H1 (cell line): ENCODE results near the gene RAD51D. TPM values are rescaled to one million over a fixed set of nuclear protein-coding genes. Genes with fewer than 3 reads are reported as not detected.

Source experiments
- CTCF ChIA-PET: fragments of 300-600 bp; sonication (Branson Sonifier 250); formaldehyde crosslinking; loops from one replicate; lab custom pipeline; 2021; ENCODE audit not compliant: partially characterized antibody; lab: Charles Lee
- POLR2A ChIA-PET: fragments of 300-600 bp; sonication (Branson Sonifier 250); formaldehyde crosslinking; loops from one replicate; lab custom pipeline; 2021; ENCODE audit warnings: inconsistent platforms; ENCODE audit not compliant: partially characterized antibody; lab: Charles Lee
- DNase-seq, 2 experiments: peaks; one replicate each; pipeline versions ENCODE4 v3.0.0 to v3.0.0-alpha.2; 2010 to 2022; ENCODE audit warnings: low spot score in 2 of 2, low read depth in 1 of 2, mixed read lengths in 1 of 2
- FAIRE-seq: peaks from 2 replicates; lab custom pipeline; 2011; peaks lifted over from hg19 to GRCh38; lab: Jason Lieb, UNC
- H2AFZ ChIP-seq: 2 replicates; pipeline ENCODE4 v1.8.1; 2012; ENCODE audit warnings: low read length, inconsistent platforms
- H2AK5ac ChIP-seq: 2 replicates; pipeline ENCODE4 v1.6.1; 2013; ENCODE audit warnings: low read depth, low read length
- H2BK120ac ChIP-seq: replicated peaks from 2 replicates; pipeline ENCODE3; 2013; ENCODE audit warnings: low read depth, low read length, inconsistent platforms
- H2BK12ac ChIP-seq: 2 replicates; pipeline ENCODE4 v1.6.1; 2013; ENCODE audit warnings: low read depth, low read length
- H2BK15ac ChIP-seq: 2 replicates; pipeline ENCODE4 v1.6.1; 2013; ENCODE audit warnings: low read length
- H2BK20ac ChIP-seq: 2 replicates; pipeline ENCODE4 v1.6.1; 2013; ENCODE audit warnings: low read length
- H2BK5ac ChIP-seq: 2 replicates; pipeline ENCODE4 v1.6.1; 2013; ENCODE audit warnings: low read depth, low read length
- H3K14ac ChIP-seq: 2 replicates; pipeline ENCODE4 v1.6.1; 2013; ENCODE audit warnings: inconsistent platforms; ENCODE audit not compliant: insufficient read length
- H3K18ac ChIP-seq: 2 replicates; pipeline ENCODE4 v1.6.1; 2013; ENCODE audit warnings: low read length; ENCODE audit errors: extremely low read depth
- H3K23ac ChIP-seq: 2 replicates; pipeline ENCODE4 v1.6.1; 2013; ENCODE audit warnings: inconsistent platforms; ENCODE audit not compliant: insufficient read length
- H3K23me2 ChIP-seq: 2 replicates; pipeline ENCODE4 v1.6.1; 2013; ENCODE audit warnings: low read depth, low read length
- H3K27ac ChIP-seq: 2 replicates; pipeline ENCODE4 v1.6.1; 2011; ENCODE audit warnings: low read depth, low read length, inconsistent platforms
- H3K27me3 ChIP-seq, 4 experiments: replicated peaks in 1 of 4; 1 replicate in 1 of 4; 2 replicates in 3 of 4; pipeline versions ENCODE4 v1.6.1 to v1.8.1; 2011 to 2013; ENCODE audit warnings: low read length in 3 of 4, mild to moderate bottlenecking in 3 of 4, inconsistent platforms in 2 of 4, mixed read lengths in 2 of 4, moderate library complexity in 1 of 4; ENCODE audit not compliant: control insufficient read depth in 3 of 4, insufficient read depth in 3 of 4; ENCODE audit errors: extremely low read depth in 1 of 4
- H3K36me3 ChIP-seq, 4 experiments: 2 replicates each; pipeline versions ENCODE4 v1.6.1 to v1.8.1; 2011 to 2013; ENCODE audit warnings: mild to moderate bottlenecking in 4 of 4, low read length in 3 of 4, moderate library complexity in 2 of 4, control low read depth in 1 of 4, inconsistent platforms in 1 of 4; ENCODE audit not compliant: insufficient read depth in 4 of 4, control insufficient read depth in 2 of 4
- H3K4ac ChIP-seq: replicated peaks from 2 replicates; pipeline ENCODE3; 2013; ENCODE audit warnings: low read length, low read depth, mixed read lengths, inconsistent platforms; ENCODE audit not compliant: insufficient read length
- H3K4me1 ChIP-seq, 4 experiments: replicated peaks in 1 of 4; 1 replicate in 1 of 4; 2 replicates in 3 of 4; pipeline versions ENCODE4 v1.6.1 to v1.8.1; 2011 to 2013; ENCODE audit warnings: low read length in 3 of 4, inconsistent platforms in 2 of 4, mixed read lengths in 1 of 4; ENCODE audit not compliant: insufficient read depth in 4 of 4, control insufficient read depth in 3 of 4
- H3K4me2 ChIP-seq, 2 experiments: 2 replicates each; pipeline versions ENCODE4 v1.6.1 to v1.8.1; 2011 to 2013; ENCODE audit warnings: low read depth in 2 of 2, low read length in 2 of 2, control low read depth in 1 of 2, inconsistent platforms in 1 of 2, mild to moderate bottlenecking in 1 of 2; ENCODE audit not compliant: insufficient read depth in 1 of 2
- H3K4me3 ChIP-seq, 4 experiments: fragments of 200-600, 300-600 bp in 1 of 4; sonication (generic), shearing (Covaris generic), sonication (Bioruptor Twin) in 1 of 4; 2 replicates each; pipeline versions ENCODE4 v1.5.1 to v1.8.1; 2011 to 2016; ENCODE audit warnings: low read length in 4 of 4, low read depth in 3 of 4, control low read depth in 2 of 4, inconsistent platforms in 2 of 4, mild to moderate bottlenecking in 2 of 4, mixed read lengths in 1 of 4, moderate library complexity in 1 of 4; ENCODE audit not compliant: insufficient read depth in 2 of 4; ENCODE audit errors: extremely low read depth in 1 of 4
- H3K56ac ChIP-seq: replicated peaks from 2 replicates; pipeline ENCODE3; 2013; ENCODE audit warnings: low read depth, mild to moderate bottlenecking, mixed read lengths, low read length, inconsistent platforms; ENCODE audit not compliant: insufficient read length
- H3K79me1 ChIP-seq: 2 replicates; pipeline ENCODE4 v1.6.1; 2013; ENCODE audit warnings: low read depth, low read length, control low read depth
- H3K79me2 ChIP-seq, 2 experiments: 2 replicates each; pipeline versions ENCODE4 v1.6.1 to v1.8.1; 2012 to 2013; ENCODE audit warnings: low read length in 2 of 2, mild to moderate bottlenecking in 2 of 2, inconsistent platforms in 1 of 2; ENCODE audit not compliant: insufficient read depth in 2 of 2, control insufficient read depth in 1 of 2
- H3K9ac ChIP-seq, 4 experiments: replicated peaks in 1 of 4; 1 replicate in 1 of 4; 2 replicates in 3 of 4; pipeline versions ENCODE4 v1.6.1 to v1.8.1; 2011 to 2013; ENCODE audit warnings: low read depth in 3 of 4, low read length in 3 of 4, control low read depth in 2 of 4, mild to moderate bottlenecking in 2 of 4, moderate library complexity in 2 of 4, inconsistent platforms in 1 of 4; ENCODE audit errors: extremely low read depth in 1 of 4
- H3K9me3 ChIP-seq, 2 experiments: 2 replicates each; pipeline versions ENCODE4 v1.6.1 to v1.8.1; 2012 to 2013; ENCODE audit warnings: mild to moderate bottlenecking in 2 of 2, moderate library complexity in 2 of 2, control low read depth in 1 of 2, inconsistent platforms in 1 of 2, low read depth in 1 of 2, low read length in 1 of 2, mixed read lengths in 1 of 2; ENCODE audit not compliant: insufficient read depth in 2 of 2
- H4K20me1 ChIP-seq, 2 experiments: replicated peaks in 1 of 2; 2 replicates each; pipeline versions ENCODE3 to v1.8.1; 2011 to 2013; ENCODE audit warnings: inconsistent platforms in 2 of 2, low read length in 2 of 2, mild to moderate bottlenecking in 1 of 2; ENCODE audit not compliant: insufficient read depth in 2 of 2, control insufficient read depth in 1 of 2
- H4K5ac ChIP-seq: 2 replicates; pipeline ENCODE4 v1.6.1; 2013; ENCODE audit warnings: low read length, low read depth, mixed read lengths, inconsistent platforms; ENCODE audit not compliant: insufficient read length
- H4K8ac ChIP-seq: 2 replicates; pipeline ENCODE4 v1.8.0; 2013; ENCODE audit warnings: mild to moderate bottlenecking, moderate library complexity, low read length, inconsistent platforms; ENCODE audit not compliant: insufficient read depth; ENCODE audit errors: extremely low read depth
- H4K91ac ChIP-seq: replicated peaks from 2 replicates; pipeline ENCODE3; 2013; ENCODE audit warnings: low read length, mixed read lengths, inconsistent platforms; ENCODE audit not compliant: insufficient read length
- CHD2 ChIP-seq: IDR thresholded peaks from 2 replicates; pipeline ENCODE4 v1.6.1; 2012; ENCODE audit warnings: low read length, improper control_type of control experiment
- CTBP2 ChIP-seq: IDR thresholded peaks from 2 replicates; pipeline ENCODE4 v1.7.0; 2011; ENCODE audit warnings: borderline replicate concordance, mild to moderate bottlenecking, moderate library complexity, mixed read lengths, low read length; ENCODE audit not compliant: insufficient read depth, insufficient read length
- HDAC2 ChIP-seq, 2 experiments: fragments of 300-600 bp in 1 of 2; sonication (generic) in 1 of 2; IDR thresholded peaks; 2 replicates each; pipeline ENCODE4 v1.6.1; 2011 to 2012; ENCODE audit warnings: low read depth in 2 of 2, low read length in 2 of 2, mild to moderate bottlenecking in 2 of 2, moderate library complexity in 2 of 2, borderline replicate concordance in 1 of 2, inconsistent platforms in 1 of 2
- POLR2AphosphoS5 ChIP-seq: IDR thresholded peaks from 2 replicates; pipeline ENCODE4 v1.6.1; 2011; ENCODE audit warnings: low read depth, low read length
- RAD21 ChIP-seq, 2 experiments: IDR thresholded peaks in 1 of 2; conservative IDR thresholded peaks in 1 of 2; 2 replicates each; pipeline ENCODE4 v1.6.1; 2011; ENCODE audit warnings: low read depth in 2 of 2, low read length in 2 of 2, improper control_type of control experiment in 1 of 2, inconsistent platforms in 1 of 2, mild to moderate bottlenecking in 1 of 2, moderate library complexity in 1 of 2
- RBBP5 ChIP-seq: IDR thresholded peaks from 2 replicates; pipeline ENCODE4 v1.7.1; 2012; ENCODE audit warnings: low read depth, mild to moderate bottlenecking, inconsistent platforms, low read length, moderate library complexity, borderline replicate concordance
- SP2 ChIP-seq: IDR thresholded peaks from 2 replicates; pipeline ENCODE4 v1.6.1; 2012; ENCODE audit warnings: mild to moderate bottlenecking, low read length, inconsistent platforms
- SP4 ChIP-seq: IDR thresholded peaks from 2 replicates; pipeline ENCODE4 v1.6.1; 2012; ENCODE audit warnings: low read length, inconsistent platforms
- SUZ12 ChIP-seq: fragments of 200-600 bp; sonication (generic); IDR thresholded peaks from 2 replicates; pipeline ENCODE4 v1.6.1; 2012; ENCODE audit warnings: mild to moderate bottlenecking, inconsistent platforms, low read length, moderate library complexity, mixed read lengths
- TBP ChIP-seq: IDR thresholded peaks from 2 replicates; pipeline ENCODE4 v1.6.1; 2011; ENCODE audit warnings: low read depth, low read length, improper control_type of control experiment
- TCF12 ChIP-seq: IDR thresholded peaks from 2 replicates; pipeline ENCODE4 v1.6.1; 2011; ENCODE audit warnings: low read depth, mild to moderate bottlenecking, low read length
- ZNF274 ChIP-seq: IDR thresholded peaks from 2 replicates; pipeline ENCODE4 v1.7.0; 2012; ENCODE audit warnings: low read length, borderline replicate concordance; ENCODE audit errors: extremely low read depth
- WGBS, 2 experiments: shearing (Covaris generic) in 1 of 2; methylation state at CpG; one replicate each; pipeline versions ENCODE4 v1.1.6 to v1.1.7; 2013 to 2015; ENCODE audit warnings: low lambda C conversion rate in 2 of 2, mixed read lengths in 2 of 2, inconsistent platforms in 1 of 2, low coverage in 1 of 2, missing lambda C conversion rate in 1 of 2; ENCODE audit not compliant: insufficient replicate concordance in 2 of 2, insufficient coverage in 1 of 2, insufficient read length in 1 of 2; ENCODE audit errors: extremely low coverage in 1 of 2, missing lambda C conversion rate in 1 of 2; 5-methylcytosine and 5-hydroxymethylcytosine counted together
- polyA plus RNA-seq, 7 experiments: library from polyadenylated mRNA; depleted of rRNA in 3 of 7; stranded (reverse) in 5 of 7; unstranded in 2 of 7; fragments of >200 nt in 5 of 7; fragments of 200-250 nt in 2 of 7; gene quantifications; 1 replicate in 5 of 7; 2 replicates in 1 of 7; 4 replicates in 1 of 7; pipeline versions ENCODE4 v1.2.1 to v1.2.3, GENCODE V29; 2011 to 2013; ENCODE audit warnings: missing spikeins in 2 of 7, mixed read lengths in 2 of 7
- total RNA-seq: library from RNA; stranded (reverse); fragmentation: NEBNext Ultra II Directional; extraction: Animal tissue kit (Norgen Biotek cat#: 25700); gene quantifications from 2 replicates; pipeline ENCODE4 v1.2.1, GENCODE V29; 2021

RAD51D gene
- total and polyA plus RNA-seq, 2 of the 8 experiments (the other 6 are each of a cell fraction or from before 2014, with no cell fraction given), result 10.2 to 12.9 TPM

DNA sequence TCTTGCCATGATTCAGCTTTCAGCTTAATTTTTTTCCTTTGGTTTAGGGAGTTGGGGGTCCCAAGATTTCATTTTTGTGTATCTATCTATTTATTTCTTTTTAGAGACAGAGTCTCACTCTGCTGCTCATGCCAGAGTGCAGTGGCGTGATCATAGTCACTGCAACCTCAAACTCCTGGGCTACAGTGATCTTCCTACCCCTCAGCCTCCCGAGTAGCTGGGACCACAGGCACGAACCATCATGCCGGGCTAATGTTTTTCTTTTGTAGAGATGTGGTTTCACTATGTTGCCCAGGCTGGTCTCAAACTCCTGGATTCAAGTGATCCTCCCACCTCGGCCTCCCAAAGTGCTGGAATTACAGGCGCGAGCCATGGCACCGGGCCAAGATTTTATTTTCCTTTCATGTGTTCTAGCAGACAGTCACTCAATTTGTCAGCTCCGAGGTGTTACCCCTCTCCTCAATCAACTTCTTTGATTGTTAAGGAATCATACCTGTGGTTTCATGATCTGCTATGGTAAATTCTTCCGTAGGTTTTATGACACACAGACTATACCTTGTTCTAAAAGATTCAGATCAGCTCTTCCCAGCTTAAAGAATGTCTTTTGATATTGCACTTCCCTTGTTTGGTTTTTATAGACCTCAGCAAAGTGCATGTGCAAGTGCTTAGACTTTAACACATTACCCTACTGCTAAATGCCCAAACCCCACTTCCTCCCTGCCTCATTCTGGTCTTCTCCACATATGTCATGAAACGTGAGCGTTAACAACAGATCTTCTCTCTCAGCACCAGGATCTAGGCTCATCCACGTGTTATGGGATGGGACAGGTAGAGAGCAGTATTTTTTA lies 40.9 kb upstream of the RAD51D start:
- H2AFZ ChIP-seq, result no peak overlapping the region
- CTCF ChIA-PET, result interaction anchor here (0.8 to 0.9 kb wide), 2 partner anchors 10 to 17 kb away, joined by 3 read pairs; no protein-coding TSS in a partner anchor
- TF ChIP-seq SP2 (no peak), RAD21 (IDR thresholded peaks at IDR 0.05 in 1 of 2, conservative IDR thresholded peaks at IDR 0.05 in 1 of 2; ENCODE audit: low read depth in 2 of 2, low read length in 2 of 2) (no peak), ZNF274 (no peak), SUZ12 (no peak), TBP (no peak), HDAC2 (IDR thresholded peaks at IDR 0.05; ENCODE audit: borderline replicate concordance in 1 of 2, low read depth in 2 of 2, low read length in 2 of 2) (no peak), RBBP5 (no peak), CHD2 (no peak), SP4 (no peak), TCF12 (no peak), CTBP2 (no peak), POLR2AphosphoS5 (no peak)

More for the DNA sequence above, 40.9 kb upstream of the RAD51D start:
- Histone ChIP-seq H3K14ac (no peak overlapping the region), H2AK5ac (no peak overlapping the region), H3K27me3 (no peaks in the 10 kb centered on the region), H3K18ac (no peak overlapping the region), H3K79me1 (no peaks in the 10 kb centered on the region; the same call in 1 of the 2 replicates), H3K23me2 (no peaks in the 10 kb centered on the region), H4K8ac (no peak overlapping the region), H3K4ac (no peak overlapping the region), H3K4me1 (no peaks in the 10 kb centered on the region), H2BK20ac (no peak overlapping the region), H3K79me2 (no peaks in the 10 kb centered on the region), H2BK15ac (no peak overlapping the region), H3K4me3 (no peak overlapping the region), H3K56ac (no peak overlapping the region), H3K4me2 (no peak overlapping the region), H4K91ac (no peak overlapping the region), H3K9me3 (no peaks in the 10 kb centered on the region), H2BK12ac (no peak overlapping the region), H2BK120ac (no peak overlapping the region), H3K23ac (no peak overlapping the region), H4K5ac (no peak overlapping the region), H4K20me1 (peaks cover 0 to 2% of the 10 kb centered on the region in 2 experiments), H3K27ac (no peak overlapping the region), H3K36me3 (no peaks in the 10 kb centered on the region), H2BK5ac (no peak overlapping the region), H3K9ac (no peak overlapping the region)
- WGBS, 2 experiments, result 89% methylated on average over 13 of the region's 13 CpGs; no CpG with 5 or more reads in 1 of the 2 experiments
- POLR2A ChIA-PET, result no interaction called here
- no peak for DNase-seq
- FAIRE-seq, result no peak
